Caco-2 (cell line): ENCODE data around the gene TLL1. TPM values are rescaled to one million over a fixed set of nuclear protein-coding genes. Genes with fewer than 3 reads are reported as not detected.

ENCODE experiments used
- BruUV-seq: library from RNA; stranded (reverse); fragments of 400-500 nt; replicated peaks from 2 replicates; lab custom pipeline; 2021; lab: Mats Ljungman, UMichigan
- CTCF ChIA-PET: fragments of 300-600 bp; sonication (Branson Sonifier 250); formaldehyde crosslinking; loops from one replicate; lab custom pipeline; 2022; ENCODE audit warnings: antibody characterized with exemption; lab: Charles Lee
- POLR2A ChIA-PET: fragments of 300-600 bp; sonication (Branson Sonifier 250); formaldehyde crosslinking; loops from one replicate; lab custom pipeline; 2022; ENCODE audit warnings: antibody characterized with exemption; lab: Charles Lee
- DNase-seq, 2 experiments: peaks; one replicate each; pipeline versions ENCODE4 v3.0.0 to v3.0.0-alpha.2; 2020 to 2022
- H3K27me3 ChIP-seq: replicated peaks from 2 replicates; pipeline ENCODE4 v1.6.0; 2011; ENCODE audit warnings: low read length; ENCODE audit not compliant: control insufficient read depth, insufficient read depth
- H3K36me3 ChIP-seq: 2 replicates; pipeline ENCODE4 v1.5.1; 2011; ENCODE audit warnings: low read length; ENCODE audit not compliant: control insufficient read depth, insufficient read depth
- H3K4me1 ChIP-seq: fragments of 250-450 bp; sonication (Bioruptor Pico); 2 replicates; pipeline ENCODE4 v1.5.1; 2020; ENCODE audit warnings: mild to moderate bottlenecking
- H3K4me3 ChIP-seq: 2 replicates; pipeline ENCODE4 v1.5.1; 2011; ENCODE audit warnings: low read depth, mild to moderate bottlenecking, control low read depth, low read length
- H3K9me3 ChIP-seq: fragments of 250-450 bp; sonication (Bioruptor Pico); 2 replicates; pipeline ENCODE4 v1.5.1; 2020; ENCODE audit warnings: mild to moderate bottlenecking, moderate library complexity
- H3K27ac Mint-ChIP-seq: one replicate; pipeline ENCODE4 v1.8.0; 2022; ENCODE audit warnings: mixed read lengths; ENCODE audit not compliant: unreplicated experiment
- H3K27me3 Mint-ChIP-seq: one replicate; pipeline ENCODE4 v1.8.0; 2022; ENCODE audit warnings: mixed read lengths; ENCODE audit not compliant: insufficient read depth, unreplicated experiment
- H3K36me3 Mint-ChIP-seq: one replicate; pipeline ENCODE4 v1.8.0; 2022; ENCODE audit warnings: mild to moderate bottlenecking, mixed read lengths; ENCODE audit not compliant: insufficient read depth, unreplicated experiment
- H3K4me1 Mint-ChIP-seq: one replicate; pipeline ENCODE4 v1.8.0; 2022; ENCODE audit warnings: low read depth, mixed read lengths; ENCODE audit not compliant: unreplicated experiment
- H3K4me3 Mint-ChIP-seq: one replicate; pipeline ENCODE4 v1.8.0; 2022; ENCODE audit warnings: mild to moderate bottlenecking, moderate library complexity, mixed read lengths; ENCODE audit not compliant: unreplicated experiment
- H3K9me3 Mint-ChIP-seq: one replicate; pipeline ENCODE4 v1.8.0; 2022; ENCODE audit warnings: mixed read lengths; ENCODE audit not compliant: unreplicated experiment
- intact Hi-C: fragments of 100-400 bp; cut with micrococcal nuclease; formaldehyde crosslinking; loops from one replicate; pipeline ENCODE4 v1.10.0; 2022; ENCODE audit not compliant: unreplicated experiment
- total RNA-seq: library from RNA; stranded (reverse); gene quantifications from 2 replicates; pipeline ENCODE4 v1.2.3, GENCODE V29; 2022
- TF ChIP-seq, protein P1 (sequence below), 2 experiments: fragments of 200-600 bp in 1 of 2; IDR thresholded peaks; 1 replicate in 1 of 2; 2 replicates in 1 of 2; pipeline versions ENCODE4 v1.5.1 to v1.8.0; 2011 to 2022; ENCODE audit warnings: antibody characterized with exemption in 1 of 2, control low read depth in 1 of 2, inconsistent platforms in 1 of 2, low read depth in 1 of 2, low read length in 1 of 2, mild to moderate bottlenecking in 1 of 2, moderate library complexity in 1 of 2; ENCODE audit not compliant: insufficient read depth in 1 of 2, severe bottlenecking in 1 of 2, unreplicated experiment in 1 of 2

Gene TLL1
- total RNA-seq, 1 experiment from 2014 or later = 14.2 TPM

DNA sequence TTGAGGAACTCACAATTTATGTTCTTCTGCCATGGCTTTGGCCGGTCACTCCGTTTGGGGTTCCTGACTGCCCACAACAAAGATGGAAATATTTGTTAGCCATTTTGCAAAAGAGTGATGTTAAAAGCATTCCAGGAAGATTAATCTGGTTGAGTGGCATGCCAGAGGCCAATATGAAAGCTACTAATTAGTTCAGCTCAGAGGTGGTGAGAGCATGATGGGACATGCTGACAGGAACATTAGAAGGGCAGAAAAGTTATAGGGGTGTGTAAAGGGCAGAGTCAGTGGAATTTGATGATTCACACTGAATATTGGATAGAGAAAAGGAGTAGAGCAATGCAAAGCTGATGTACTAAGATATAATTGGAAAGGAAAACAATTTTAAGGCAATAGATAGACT, 94.4 kb downstream of the TLL1 start:
- Mint-ChIP-seq H3K9me3 (peaks cover 19% of the 10 kb centered on the region), H3K4me1 (no peaks in the 10 kb centered on the region), H3K36me3 (peaks cover 5% of the 10 kb centered on the region), H3K4me3 (no peak overlapping the region), H3K27me3 (no peaks in the 10 kb centered on the region), H3K27ac (no peak overlapping the region)
- TF ChIP-seq, protein P1, sequence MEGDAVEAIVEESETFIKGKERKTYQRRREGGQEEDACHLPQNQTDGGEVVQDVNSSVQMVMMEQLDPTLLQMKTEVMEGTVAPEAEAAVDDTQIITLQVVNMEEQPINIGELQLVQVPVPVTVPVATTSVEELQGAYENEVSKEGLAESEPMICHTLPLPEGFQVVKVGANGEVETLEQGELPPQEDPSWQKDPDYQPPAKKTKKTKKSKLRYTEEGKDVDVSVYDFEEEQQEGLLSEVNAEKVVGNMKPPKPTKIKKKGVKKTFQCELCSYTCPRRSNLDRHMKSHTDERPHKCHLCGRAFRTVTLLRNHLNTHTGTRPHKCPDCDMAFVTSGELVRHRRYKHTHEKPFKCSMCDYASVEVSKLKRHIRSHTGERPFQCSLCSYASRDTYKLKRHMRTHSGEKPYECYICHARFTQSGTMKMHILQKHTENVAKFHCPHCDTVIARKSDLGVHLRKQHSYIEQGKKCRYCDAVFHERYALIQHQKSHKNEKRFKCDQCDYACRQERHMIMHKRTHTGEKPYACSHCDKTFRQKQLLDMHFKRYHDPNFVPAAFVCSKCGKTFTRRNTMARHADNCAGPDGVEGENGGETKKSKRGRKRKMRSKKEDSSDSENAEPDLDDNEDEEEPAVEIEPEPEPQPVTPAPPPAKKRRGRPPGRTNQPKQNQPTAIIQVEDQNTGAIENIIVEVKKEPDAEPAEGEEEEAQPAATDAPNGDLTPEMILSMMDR (IDR thresholded peaks at IDR 0.05; ENCODE audit: insufficient read depth in 1 of 2, low read depth in 1 of 2, low read length in 1 of 2, severe bottlenecking in 1 of 2, unreplicated experiment in 1 of 2) = no peak
- no peaks in the 10 kb centered on the region for H3K27me3 ChIP-seq
- CTCF ChIA-PET = no interaction called here
- BruUV-seq = no TSS peak
- H3K36me3 ChIP-seq = no peaks in the 10 kb centered on the region
- H3K4me1 ChIP-seq = no peaks in the 10 kb centered on the region
- H3K9me3 ChIP-seq = no peaks in the 10 kb centered on the region; the same call in 1 of the 2 replicates
- POLR2A ChIA-PET = no interaction called here
- intact Hi-C loops = no loop called here
- no peak for DNase-seq
- H3K4me3 ChIP-seq = no peak overlapping the region

DNA sequence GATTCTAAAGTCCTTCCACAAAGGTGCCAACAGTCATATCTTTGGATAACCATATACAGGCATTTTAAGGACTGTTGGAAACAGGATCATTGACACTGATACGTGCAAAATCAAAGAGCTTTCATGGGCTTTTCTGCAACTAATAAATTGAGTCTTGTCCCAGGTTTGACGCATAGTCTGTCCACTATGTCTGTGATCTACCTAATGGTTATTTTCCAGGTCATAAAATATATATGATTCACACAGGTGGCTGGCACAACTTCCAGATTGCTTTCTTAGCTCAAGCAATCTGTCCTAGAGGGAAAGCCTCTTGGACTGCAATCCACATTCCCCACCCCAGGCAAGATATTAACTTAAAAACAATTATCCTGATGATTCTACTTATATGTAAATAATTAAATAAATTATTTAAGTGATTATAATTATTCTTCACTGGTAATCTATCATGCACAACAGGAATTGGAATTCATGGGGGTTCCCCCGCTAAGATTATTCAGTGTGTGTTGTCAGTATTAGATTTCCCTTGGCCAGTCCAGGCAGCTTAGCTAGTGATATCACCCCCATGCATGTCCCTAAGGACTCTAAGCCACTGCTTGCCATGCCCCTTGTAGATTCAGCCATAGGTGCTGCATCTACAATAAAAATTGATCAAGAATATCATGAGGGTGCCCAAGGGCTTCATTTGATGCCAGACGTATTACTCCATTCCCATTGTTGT, 97.8 kb downstream of the TLL1 start:
- TF ChIP-seq, protein P1 (IDR thresholded peaks at IDR 0.05; ENCODE audit: insufficient read depth in 1 of 2, low read depth in 1 of 2, low read length in 1 of 2, severe bottlenecking in 1 of 2, unreplicated experiment in 1 of 2) = no peak
- Mint-ChIP-seq H3K9me3 (peaks cover 19% of the 10 kb centered on the region), H3K36me3 (peaks cover 5% of the 10 kb centered on the region), H3K4me3 (no peak overlapping the region), H3K27ac (no peak overlapping the region), H3K27me3 (no peaks in the 10 kb centered on the region), H3K4me1 (no peaks in the 10 kb centered on the region)
- Histone ChIP-seq H3K27me3 (no peaks in the 10 kb centered on the region), H3K9me3 (no peaks in the 10 kb centered on the region; the same call in 1 of the 2 replicates), H3K36me3 (no peaks in the 10 kb centered on the region), H3K4me1 (no peaks in the 10 kb centered on the region), H3K4me3 (no peak overlapping the region)
- intact Hi-C loops = no loop called here
- no peak for DNase-seq
- POLR2A ChIA-PET = no interaction called here
- no TSS peak for BruUV-seq
- CTCF ChIA-PET = no interaction called here

DNA sequence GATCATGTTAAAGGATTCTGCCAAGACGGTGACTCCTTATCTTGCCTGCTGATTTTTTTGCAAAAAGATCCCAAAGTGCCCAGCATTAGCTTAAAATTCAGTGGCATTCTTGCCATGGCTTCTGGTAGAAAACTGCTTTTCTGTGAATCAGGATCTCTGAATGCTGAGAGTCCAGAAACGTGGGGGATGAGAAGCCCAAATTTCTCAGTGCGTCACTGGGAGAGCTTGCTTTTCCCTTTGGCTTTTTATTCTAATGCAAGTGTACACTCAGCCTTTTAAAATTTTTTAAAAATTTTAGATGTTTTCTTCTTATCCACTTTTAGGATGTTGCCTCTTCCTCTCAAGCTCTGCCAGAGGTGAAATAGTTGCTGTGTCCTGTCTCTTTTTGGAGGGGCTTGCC, 98.4 kb downstream of the TLL1 start:
- no peaks in the 10 kb centered on the region for H3K4me1 ChIP-seq
- no peaks in the 10 kb centered on the region for H3K9me3 ChIP-seq
- H3K27ac Mint-ChIP-seq = no peak overlapping the region
- H3K27me3 ChIP-seq = no peaks in the 10 kb centered on the region
- no peak overlapping the region for H3K4me3 Mint-ChIP-seq
- ChIA-PET POLR2A (no interaction called here), CTCF (no interaction called here)
- no peak overlapping the region for H3K4me3 ChIP-seq
- intact Hi-C loops = no loop called here
- H3K36me3 Mint-ChIP-seq = peaks cover 4% of the 10 kb centered on the region
- no peak for DNase-seq
- peaks cover 14% of the 10 kb centered on the region for H3K9me3 Mint-ChIP-seq
- H3K4me1 Mint-ChIP-seq = no peaks in the 10 kb centered on the region
- no peaks in the 10 kb centered on the region for H3K36me3 ChIP-seq
- BruUV-seq = no TSS peak
- TF ChIP-seq, protein P1 (IDR thresholded peaks at IDR 0.05; ENCODE audit: insufficient read depth in 1 of 2, low read depth in 1 of 2, low read length in 1 of 2, severe bottlenecking in 1 of 2, unreplicated experiment in 1 of 2) = no peak
- H3K27me3 Mint-ChIP-seq = no peaks in the 10 kb centered on the region
